ENCODE measurements around the gene F10. TPM values are rescaled to one million over a fixed set of nuclear protein-coding genes. Genes with fewer than 3 reads are reported as not detected.

F10 gene
- total RNA-seq, 6 donors from 2014 or later, result 5.3 to 25.0 (median 8.8) TPM

GRCh38 chr13:113119166-113119821, 3.3 kb upstream of the F10 start:
- TF ChIP-seq, protein P1, sequence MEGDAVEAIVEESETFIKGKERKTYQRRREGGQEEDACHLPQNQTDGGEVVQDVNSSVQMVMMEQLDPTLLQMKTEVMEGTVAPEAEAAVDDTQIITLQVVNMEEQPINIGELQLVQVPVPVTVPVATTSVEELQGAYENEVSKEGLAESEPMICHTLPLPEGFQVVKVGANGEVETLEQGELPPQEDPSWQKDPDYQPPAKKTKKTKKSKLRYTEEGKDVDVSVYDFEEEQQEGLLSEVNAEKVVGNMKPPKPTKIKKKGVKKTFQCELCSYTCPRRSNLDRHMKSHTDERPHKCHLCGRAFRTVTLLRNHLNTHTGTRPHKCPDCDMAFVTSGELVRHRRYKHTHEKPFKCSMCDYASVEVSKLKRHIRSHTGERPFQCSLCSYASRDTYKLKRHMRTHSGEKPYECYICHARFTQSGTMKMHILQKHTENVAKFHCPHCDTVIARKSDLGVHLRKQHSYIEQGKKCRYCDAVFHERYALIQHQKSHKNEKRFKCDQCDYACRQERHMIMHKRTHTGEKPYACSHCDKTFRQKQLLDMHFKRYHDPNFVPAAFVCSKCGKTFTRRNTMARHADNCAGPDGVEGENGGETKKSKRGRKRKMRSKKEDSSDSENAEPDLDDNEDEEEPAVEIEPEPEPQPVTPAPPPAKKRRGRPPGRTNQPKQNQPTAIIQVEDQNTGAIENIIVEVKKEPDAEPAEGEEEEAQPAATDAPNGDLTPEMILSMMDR (IDR thresholded peaks at IDR 0.05), result no peak
- TF ChIP-seq EP300 (IDR thresholded peaks at IDR 0.05), result no peak
- no peak for TF ChIP-seq POLR2A (IDR thresholded peaks at IDR 0.05)
- TF ChIP-seq POLR2AphosphoS5 (IDR thresholded peaks at IDR 0.05), result no peak
- Histone ChIP-seq H3K36me3 (no peaks in the 10 kb centered on the region), H3K9me3 (no peaks in the 10 kb centered on the region), H3K4me3 (no peak overlapping the region), H3K27me3 (no peaks in the 10 kb centered on the region), H3K27ac (no peak overlapping the region), H3K4me1 (no peaks in the 10 kb centered on the region)
- no peak for ATAC-seq (ENCODE audit: low FRiP score in 2 of 2)
- DNase-seq, result peak in 1 of 2 donors; percentile 10
- WGBS, 2 donors, result 79 to 88% methylated on average over 16 of the region's 16 CpGs

GRCh38 chr13:113119822-113120189, 2.8 kb upstream of the F10 start:
- Histone ChIP-seq H3K4me3 (no peak overlapping the region), H3K27me3 (no peaks in the 10 kb centered on the region), H3K36me3 (no peaks in the 10 kb centered on the region), H3K9me3 (no peaks in the 10 kb centered on the region), H3K4me1 (no peaks in the 10 kb centered on the region), H3K27ac (no peak overlapping the region)
- no peak for ATAC-seq (ENCODE audit: low FRiP score in 2 of 2)
- DNase-seq, result peak in 1 of 2 donors; percentile 2
- TF ChIP-seq POLR2A (IDR thresholded peaks at IDR 0.05) (no peak), POLR2AphosphoS5 (IDR thresholded peaks at IDR 0.05) (no peak), EP300 (IDR thresholded peaks at IDR 0.05) (no peak)
- TF ChIP-seq, protein P1 (IDR thresholded peaks at IDR 0.05), result no peak
- 81 to 93% methylated on average over 7 of the region's 7 CpGs for WGBS, 2 donors

DNA sequence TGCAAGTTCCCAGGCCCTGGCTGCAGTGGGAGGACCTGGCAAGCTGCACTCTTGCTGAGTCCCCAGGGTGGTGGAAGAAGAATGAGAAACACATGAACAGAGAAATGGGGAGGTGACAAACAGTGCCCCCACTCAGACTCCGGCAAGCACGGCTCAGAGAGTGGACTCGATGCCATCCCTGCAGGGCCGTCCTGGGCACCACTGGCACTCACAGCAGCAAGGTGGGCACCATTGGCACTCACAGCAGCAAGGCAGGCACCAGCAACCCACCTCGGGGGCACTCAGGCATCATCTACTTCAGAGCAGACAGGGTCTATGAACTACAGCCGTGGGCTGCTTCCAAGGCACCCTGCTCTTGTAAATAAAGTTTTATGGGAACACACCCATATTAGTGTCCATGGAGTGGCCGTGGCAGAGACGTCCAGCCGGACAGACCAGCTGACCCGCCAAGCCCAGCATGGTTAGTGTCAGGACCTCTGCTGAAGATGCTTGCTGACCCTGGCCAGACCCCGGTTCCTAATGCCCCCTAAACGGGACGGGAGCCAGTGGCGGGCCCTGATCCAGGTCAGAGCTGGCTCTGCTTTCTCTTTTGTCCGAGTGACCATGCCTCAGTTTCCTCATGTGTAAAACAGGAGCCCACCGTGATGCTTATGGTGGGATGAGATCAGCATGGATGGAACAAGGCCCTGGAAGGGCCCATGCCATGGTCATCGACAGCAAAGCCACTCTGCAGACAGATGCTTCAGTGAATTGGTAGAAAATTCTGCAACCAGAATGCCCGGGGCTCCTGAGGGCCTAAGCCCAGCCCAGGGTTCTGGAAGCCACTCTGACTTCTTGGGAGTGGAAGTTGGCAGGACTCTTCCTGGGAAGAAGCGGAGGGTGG, 2.1 kb upstream of the F10 start:
- H3K4me3 ChIP-seq, result no peak overlapping the region
- TF ChIP-seq POLR2AphosphoS5 (IDR thresholded peaks at IDR 0.05) (no peak), POLR2A (IDR thresholded peaks at IDR 0.05) (no peak)
- TF ChIP-seq, protein P1 (IDR thresholded peaks at IDR 0.05), result no peak
- WGBS, 2 donors, result 83 to 85% methylated on average over 8 to 17 of the region's 19 CpGs
- no peaks in the 10 kb centered on the region for H3K27me3 ChIP-seq
- H3K27ac ChIP-seq, result no peak overlapping the region
- DNase-seq (peak in 1 of 2 donors; percentile 15), ATAC-seq (ENCODE audit: low FRiP score in 2 of 2) (no peak)
- no peaks in the 10 kb centered on the region for H3K36me3 ChIP-seq
- H3K9me3 ChIP-seq, result no peaks in the 10 kb centered on the region
- H3K4me1 ChIP-seq, result no peaks in the 10 kb centered on the region

GRCh38 chr13:113121183-113121927, 1.2 kb upstream of the F10 start:
- Histone ChIP-seq H3K4me1 (no peaks in the 10 kb centered on the region), H3K36me3 (no peaks in the 10 kb centered on the region), H3K4me3 (no peak overlapping the region), H3K9me3 (no peaks in the 10 kb centered on the region), H3K27me3 (no peaks in the 10 kb centered on the region), H3K27ac (peak overlapping the region in 2 of 4 donors; percentile 75 to 79)
- DNase-seq, result peak; percentile 17 to 59
- TF ChIP-seq POLR2AphosphoS5 (IDR thresholded peaks at IDR 0.05) (no peak), POLR2A (IDR thresholded peaks at IDR 0.05) (no peak)
- no peak for ATAC-seq (ENCODE audit: low FRiP score in 2 of 2)
- 91 to 94% methylated on average over 11 to 23 of the region's 24 CpGs for WGBS, 2 donors

DNA sequence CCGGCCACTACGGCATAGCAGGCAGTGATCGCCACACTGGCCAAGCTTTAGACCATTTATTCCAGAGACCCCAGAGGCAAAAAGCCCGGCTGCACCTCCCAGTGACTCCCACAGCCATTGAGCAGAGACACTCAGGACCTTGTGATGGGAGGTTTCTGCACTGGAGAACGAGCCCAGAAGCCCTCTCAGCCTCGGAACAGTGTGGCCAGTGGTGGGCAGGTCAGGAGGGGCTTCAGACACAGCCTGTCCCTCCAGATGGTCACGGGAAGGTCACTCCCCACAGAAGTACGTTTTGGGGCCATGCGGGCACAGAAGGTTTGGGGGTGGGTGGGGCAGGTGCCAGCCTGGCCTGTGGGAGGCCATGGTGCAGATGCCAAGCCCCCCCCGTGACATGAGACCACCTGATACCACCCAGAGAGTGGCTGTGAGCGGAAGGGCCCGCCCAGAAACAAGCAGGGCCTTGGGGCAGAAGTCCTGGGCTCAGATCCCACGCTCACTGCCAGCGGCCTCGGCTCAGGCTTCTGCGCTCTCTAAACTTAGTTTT, 599 bp upstream of the F10 start:
- H3K36me3 ChIP-seq, result no peaks in the 10 kb centered on the region
- H3K4me1 ChIP-seq, result no peaks in the 10 kb centered on the region
- H3K9me3 ChIP-seq, result no peaks in the 10 kb centered on the region
- whole genome bisulfite sequencing, 2 donors, result 62 to 69% methylated on average over 7 to 16 of the region's 16 CpGs
- TF ChIP-seq POLR2A (IDR thresholded peaks at IDR 0.05) (no peak), EP300 (IDR thresholded peaks at IDR 0.05) (no peak), POLR2AphosphoS5 (IDR thresholded peaks at IDR 0.05) (no peak)
- TF ChIP-seq, protein P1 (IDR thresholded peaks at IDR 0.05), result no peak
- peak overlapping the region; percentile 51 to 79 (median 73) for H3K27ac ChIP-seq
- ATAC-seq (ENCODE audit: low FRiP score in 2 of 2) (peak in 1 of 2 donors; percentile 32), DNase-seq (peak; percentile 7 to 52)
- H3K27me3 ChIP-seq, result no peaks in the 10 kb centered on the region
- no peak overlapping the region for H3K4me3 ChIP-seq
